PC-3 (cell line): ENCODE data around the gene LIPC.

Experiments
- CTCF ChIP-seq: fragments of 300-600 bp; sonication (generic); conservative IDR thresholded peaks from 2 replicates; pipeline ENCODE4 v1.5.1; 2017; ENCODE audit warnings: antibody characterized with exemption, low read depth, mild to moderate bottlenecking, low read length
- EZH2 ChIP-seq: fragments of 300-600 bp; sonication (generic); IDR thresholded peaks from one replicate; pipeline ENCODE4 v1.6.1; 2017; ENCODE audit warnings: antibody characterized with exemption, mild to moderate bottlenecking, low read length; ENCODE audit not compliant: unreplicated experiment

- TF ChIP-seq EZH2 (no peak), CTCF (no peak)
Measured at GRCh38 chr15:58438111-58438510, 6.3 kb downstream of the LIPC start.
